CD14-positive monocyte (primary cell): ENCODE data around the gene COBLL1. TPM values are rescaled to one million over a fixed set of nuclear protein-coding genes. Genes with fewer than 3 reads are reported as not detected.

Experiments used
- DNase-seq, 3 donors: peaks; one replicate each; pipeline ENCODE4 v3.0.0-alpha.2; 2011 to 2022
- H2AFZ ChIP-seq: 2 replicates; pipeline ENCODE4 v1.6.0; 2012; ENCODE audit warnings: mild to moderate bottlenecking, low read depth, low read length, inconsistent platforms; ENCODE audit not compliant: insufficient read depth, poor library complexity, severe bottlenecking
- H3K27ac ChIP-seq, 2 donors: 1 replicate in 1 of 2; 2 replicates in 1 of 2; pipeline ENCODE4 v1.5.1; 2012 to 2013; ENCODE audit warnings: low read length in 2 of 2, control low read depth in 1 of 2, inconsistent platforms in 1 of 2, low read depth in 1 of 2, mild to moderate bottlenecking in 1 of 2
- H3K27me3 ChIP-seq, 2 donors: one replicate each; pipeline versions ENCODE4 v1.6.0 to v1.6.1; 2011 to 2013; ENCODE audit warnings: low read length in 2 of 2; ENCODE audit not compliant: control insufficient read depth in 2 of 2, insufficient read depth in 2 of 2
- H3K36me3 ChIP-seq, 2 donors: replicated peaks in 1 of 2; 1 replicate in 1 of 2; 2 replicates in 1 of 2; pipeline versions ENCODE4 v1.5.1 to v1.6.1; 2012 to 2013; ENCODE audit warnings: low read length in 2 of 2, control low read depth in 1 of 2, inconsistent platforms in 1 of 2, mild to moderate bottlenecking in 1 of 2; ENCODE audit not compliant: insufficient read depth in 2 of 2, control insufficient read depth in 1 of 2
- H3K4me1 ChIP-seq, 2 donors: 1 replicate in 1 of 2; 2 replicates in 1 of 2; pipeline versions ENCODE4 v1.5.1 to v1.6.1; 2012 to 2013; ENCODE audit warnings: low read length in 2 of 2, control low read depth in 1 of 2, inconsistent platforms in 1 of 2, mild to moderate bottlenecking in 1 of 2, moderate library complexity in 1 of 2; ENCODE audit not compliant: insufficient read depth in 2 of 2, control insufficient read depth in 1 of 2
- H3K4me2 ChIP-seq: replicated peaks from 2 replicates; pipeline ENCODE3; 2012; ENCODE audit warnings: low read length, moderate library complexity, mild to moderate bottlenecking; ENCODE audit not compliant: poor library complexity, severe bottlenecking; ENCODE audit errors: extremely low read depth
- H3K4me3 ChIP-seq, 3 experiments: fragments of 200-600 bp in 1 of 3; sonication (generic) in 1 of 3; replicated peaks in 1 of 3; 1 replicate in 2 of 3; 2 replicates in 1 of 3; pipeline ENCODE4 v1.5.1; 2011 to 2013; ENCODE audit warnings: low read length in 3 of 3, mild to moderate bottlenecking in 3 of 3, control low read depth in 2 of 3, low read depth in 2 of 3, inconsistent platforms in 1 of 3, moderate library complexity in 1 of 3
- H3K79me2 ChIP-seq: 2 replicates; pipeline ENCODE4 v1.6.0; 2012; ENCODE audit warnings: mild to moderate bottlenecking, control low read depth, inconsistent platforms, low read length, moderate library complexity; ENCODE audit not compliant: insufficient read depth
- H3K9ac ChIP-seq: 2 replicates; pipeline ENCODE4 v1.6.0; 2017; ENCODE audit warnings: low read length, mild to moderate bottlenecking; ENCODE audit not compliant: insufficient read depth, poor library complexity, severe bottlenecking
- H3K9me3 ChIP-seq, 2 donors: replicated peaks in 1 of 2; 1 replicate in 1 of 2; 2 replicates in 1 of 2; pipeline versions ENCODE4 v1.5.1 to v1.6.1; 2012 to 2013; ENCODE audit warnings: low read length in 2 of 2, control low read depth in 1 of 2; ENCODE audit not compliant: control insufficient read depth in 1 of 2, insufficient read depth in 1 of 2
- H4K20me1 ChIP-seq: 2 replicates; pipeline ENCODE4 v1.6.0; 2012; ENCODE audit warnings: mild to moderate bottlenecking, low read length, control low read depth, moderate library complexity; ENCODE audit not compliant: insufficient read depth
- H3K27ac Mint-ChIP-seq, 7 donors: one replicate each; pipeline ENCODE4 v1.8.0; 2020; ENCODE audit warnings: mild to moderate bottlenecking in 7 of 7, mixed read lengths in 7 of 7, moderate library complexity in 6 of 7, inconsistent platforms in 2 of 7
- H3K27me3 Mint-ChIP-seq, 3 donors: one replicate each; pipeline ENCODE4 v1.8.0; 2021 to 2022; ENCODE audit warnings: low read depth in 3 of 3, mild to moderate bottlenecking in 3 of 3, mixed read lengths in 3 of 3, moderate library complexity in 3 of 3, inconsistent platforms in 1 of 3
- H3K36me3 Mint-ChIP-seq, 2 donors: one replicate each; pipeline ENCODE4 v1.8.0; 2020; ENCODE audit warnings: mixed read lengths in 2 of 2, inconsistent platforms in 1 of 2, mild to moderate bottlenecking in 1 of 2
- H3K4me1 Mint-ChIP-seq: one replicate; pipeline ENCODE4 v1.8.0; 2020; ENCODE audit warnings: mild to moderate bottlenecking, mixed read lengths
- H3K4me3 Mint-ChIP-seq, 2 donors: one replicate each; pipeline ENCODE4 v1.8.0; 2020; ENCODE audit warnings: mild to moderate bottlenecking in 2 of 2, mixed read lengths in 2 of 2, moderate library complexity in 1 of 2
- H3K9me3 Mint-ChIP-seq, 7 donors: one replicate each; pipeline ENCODE4 v1.8.0; 2020 to 2022; ENCODE audit warnings: mixed read lengths in 7 of 7, mild to moderate bottlenecking in 6 of 7, moderate library complexity in 6 of 7, inconsistent platforms in 2 of 7
- WGBS: methylation state at CpG from one replicate; pipeline ENCODE4 v1.1.5; 2013; ENCODE audit warnings: missing lambda C conversion rate; ENCODE audit not compliant: insufficient coverage; 5-methylcytosine and 5-hydroxymethylcytosine counted together
- intact Hi-C, 2 donors: fragments of 100-400 bp; cut with micrococcal nuclease; formaldehyde crosslinking; loops; one replicate each; pipeline versions ENCODE4 v1.15.0 to v1.15.1; 2023
- polyA plus RNA-seq, 3 donors: library from polyadenylated mRNA; depleted of rRNA in 1 of 3; unstranded in 2 of 3; stranded (reverse) in 1 of 3; fragments of 300-500 nt in 2 of 3; fragments of >200 nt in 1 of 3; fragmentation: Illumina TruSeq in 2 of 3; gene quantifications; 1 replicate in 2 of 3; 2 replicates in 1 of 3; pipeline ENCODE4 v1.2.3, GENCODE V29; 2012 to 2021
- TF ChIP-seq, protein P1 (sequence below): fragments of 200-600 bp; IDR thresholded peaks from one replicate; pipeline ENCODE4 v1.8.0; 2022; ENCODE audit warnings: antibody characterized with exemption, mild to moderate bottlenecking

Gene COBLL1
- polyA plus RNA-seq, 3 donors = 0.18 to 0.54 (median 0.24) TPM

DNA sequence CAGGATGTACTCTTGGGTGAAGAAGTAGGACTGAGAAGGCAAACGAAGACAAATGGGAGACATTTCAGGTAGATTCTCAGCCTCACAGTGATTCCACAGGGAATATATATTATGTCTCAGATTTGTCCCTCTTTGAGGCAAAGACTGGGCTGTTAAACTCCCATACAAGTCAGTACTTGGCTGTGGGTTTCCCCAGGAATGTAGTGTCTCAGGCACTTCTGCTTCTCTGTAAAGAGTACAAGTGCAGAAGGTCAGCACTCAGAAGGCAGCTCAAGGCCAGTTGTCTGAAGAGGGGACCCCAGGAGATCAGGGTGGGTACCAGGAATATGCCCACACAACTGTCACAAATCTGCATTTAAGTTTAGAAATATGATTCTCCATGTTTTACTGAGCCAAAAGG, 39.9 kb upstream of the COBLL1 start:
- H3K79me2 ChIP-seq = no peaks in the 10 kb centered on the region
- H3K36me3 ChIP-seq = no peaks in the 10 kb centered on the region
- no peaks in the 10 kb centered on the region for H3K9me3 ChIP-seq
- Mint-ChIP-seq H3K27me3 (peaks cover 0 to 2% (median 0%) of the 10 kb centered on the region in 3 donors), H3K4me3 (no peak overlapping the region), H3K4me1 (peaks cover 6% of the 10 kb centered on the region), H3K36me3 (no peaks in the 10 kb centered on the region), H3K9me3 (peaks cover 0 to 3% (median 0%) of the 10 kb centered on the region in 7 donors), H3K27ac (no peak overlapping the region)
- H3K27ac ChIP-seq = no peak overlapping the region
- H3K9ac ChIP-seq = no peak overlapping the region
- no peaks in the 10 kb centered on the region for H4K20me1 ChIP-seq
- H3K4me2 ChIP-seq = no peak overlapping the region
- no peak overlapping the region for H2AFZ ChIP-seq
- no peak overlapping the region for H3K4me3 ChIP-seq
- no peaks in the 10 kb centered on the region for H3K4me1 ChIP-seq
- intact Hi-C loops = no loop called here
- no peak for DNase-seq
- TF ChIP-seq, protein P1, sequence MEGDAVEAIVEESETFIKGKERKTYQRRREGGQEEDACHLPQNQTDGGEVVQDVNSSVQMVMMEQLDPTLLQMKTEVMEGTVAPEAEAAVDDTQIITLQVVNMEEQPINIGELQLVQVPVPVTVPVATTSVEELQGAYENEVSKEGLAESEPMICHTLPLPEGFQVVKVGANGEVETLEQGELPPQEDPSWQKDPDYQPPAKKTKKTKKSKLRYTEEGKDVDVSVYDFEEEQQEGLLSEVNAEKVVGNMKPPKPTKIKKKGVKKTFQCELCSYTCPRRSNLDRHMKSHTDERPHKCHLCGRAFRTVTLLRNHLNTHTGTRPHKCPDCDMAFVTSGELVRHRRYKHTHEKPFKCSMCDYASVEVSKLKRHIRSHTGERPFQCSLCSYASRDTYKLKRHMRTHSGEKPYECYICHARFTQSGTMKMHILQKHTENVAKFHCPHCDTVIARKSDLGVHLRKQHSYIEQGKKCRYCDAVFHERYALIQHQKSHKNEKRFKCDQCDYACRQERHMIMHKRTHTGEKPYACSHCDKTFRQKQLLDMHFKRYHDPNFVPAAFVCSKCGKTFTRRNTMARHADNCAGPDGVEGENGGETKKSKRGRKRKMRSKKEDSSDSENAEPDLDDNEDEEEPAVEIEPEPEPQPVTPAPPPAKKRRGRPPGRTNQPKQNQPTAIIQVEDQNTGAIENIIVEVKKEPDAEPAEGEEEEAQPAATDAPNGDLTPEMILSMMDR = no peak
- WGBS = 83% methylated on average over 1 of the region's 1 CpG
- H3K27me3 ChIP-seq = no peaks in the 10 kb centered on the region

DNA sequence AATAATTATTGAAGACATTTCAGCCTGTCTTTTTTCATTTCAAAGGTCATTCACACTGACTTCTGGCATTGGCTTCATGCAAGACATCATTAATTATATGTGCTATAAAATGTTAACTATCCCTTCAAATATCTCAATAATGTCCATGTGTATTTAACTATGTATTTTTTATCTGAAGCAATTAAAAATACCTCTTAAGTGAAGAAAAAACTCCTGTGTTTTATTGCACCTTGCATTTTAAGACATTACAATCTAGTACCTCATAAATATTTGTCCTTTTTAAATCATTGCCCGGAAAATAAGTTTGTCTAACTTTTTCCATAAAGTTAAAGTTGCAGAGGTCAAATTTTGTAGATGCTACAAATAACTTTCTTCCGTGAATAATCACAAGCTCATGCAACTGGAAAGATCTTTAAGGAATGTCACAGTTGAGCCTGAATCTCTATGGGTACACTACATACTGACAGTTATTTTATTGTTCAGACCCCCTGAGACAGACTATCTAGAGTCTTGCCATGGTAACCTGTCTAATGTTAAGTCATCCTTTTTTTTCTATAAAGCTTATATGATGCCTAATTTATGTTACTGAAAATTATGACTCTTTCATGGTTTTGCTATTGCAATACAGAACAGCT, 38.4 kb upstream of the COBLL1 start:
- Histone ChIP-seq H4K20me1 (no peaks in the 10 kb centered on the region), H3K79me2 (no peaks in the 10 kb centered on the region), H3K36me3 (no peaks in the 10 kb centered on the region), H2AFZ (no peak overlapping the region), H3K4me2 (no peak overlapping the region), H3K9ac (no peak overlapping the region), H3K27me3 (no peaks in the 10 kb centered on the region), H3K4me3 (no peak overlapping the region), H3K27ac (no peak overlapping the region), H3K9me3 (no peaks in the 10 kb centered on the region), H3K4me1 (no peaks in the 10 kb centered on the region)
- Mint-ChIP-seq H3K36me3 (no peaks in the 10 kb centered on the region), H3K27ac (no peak overlapping the region), H3K27me3 (peaks cover 0 to 3% (median 2%) of the 10 kb centered on the region in 3 donors), H3K4me3 (no peak overlapping the region), H3K4me1 (peaks cover 6% of the 10 kb centered on the region), H3K9me3 (peaks cover 0 to 3% (median 0%) of the 10 kb centered on the region in 7 donors)
- no CpG with 5 or more reads among the region's 2 CpGs for WGBS
- TF ChIP-seq, protein P1 = no peak
- intact Hi-C loops = no loop called here
- no peak for DNase-seq
